Activated B cell treated with CpG ODN at 0.5 μM for 24 hours (primary cell): Measurements from ENCODE around the gene NIPAL3. TPM values are rescaled to one million over a fixed set of nuclear protein-coding genes. Genes with fewer than 3 reads are reported as not detected.

Experiments used
- ATAC-seq: fragments of 200-7000 bp; cut with Tn5 transposase; one replicate; pipeline ENCODE4 v1.10.0; 2021; ENCODE audit warnings: low read depth, mild to moderate bottlenecking, moderate library complexity
- CTCF ChIA-PET: fragments of 350-600 bp; sonication (Branson Sonifier 250); formaldehyde crosslinking; loops from one replicate; lab custom pipeline; 2021; ENCODE audit warnings: antibody characterized with exemption; lab: Charles Lee
- POLR2A ChIA-PET: fragments of 350-600 bp; sonication (Branson Sonifier 250); formaldehyde crosslinking; loops from one replicate; lab custom pipeline; 2021; ENCODE audit warnings: antibody characterized with exemption; lab: Charles Lee
- DNase-seq: peaks from one replicate; pipeline ENCODE4 v3.0.0; 2022
- H3K27ac Mint-ChIP-seq: one replicate; pipeline ENCODE4 v1.8.0; 2020; ENCODE audit warnings: mixed read lengths
- H3K27me3 Mint-ChIP-seq: one replicate; pipeline ENCODE4 v1.8.0; 2021; ENCODE audit warnings: mixed read lengths
- H3K36me3 Mint-ChIP-seq: one replicate; pipeline ENCODE4 v1.8.0; 2021; ENCODE audit warnings: low read depth, mixed read lengths
- H3K4me1 Mint-ChIP-seq: one replicate; pipeline ENCODE4 v1.8.0; 2021; ENCODE audit warnings: mixed read lengths
- H3K4me3 Mint-ChIP-seq: one replicate; pipeline ENCODE4 v1.8.0; 2020; ENCODE audit warnings: mild to moderate bottlenecking, mixed read lengths
- H3K9me3 Mint-ChIP-seq: one replicate; pipeline ENCODE4 v1.8.0; 2020; ENCODE audit warnings: mixed read lengths
- intact Hi-C: fragments of 100-400 bp; cut with micrococcal nuclease; formaldehyde crosslinking; loops from one replicate; pipeline ENCODE4 v1.15.1; 2024
- total RNA-seq: library from RNA; stranded (reverse); gene quantifications from 2 replicates; pipeline ENCODE4 v1.2.3, GENCODE V29; 2022
- TF ChIP-seq, protein P1 (sequence below): fragments of 200-600 bp; IDR thresholded peaks from one replicate; pipeline ENCODE4 v1.8.0; 2022; ENCODE audit warnings: antibody characterized with exemption, mild to moderate bottlenecking

Gene NIPAL3
- total RNA-seq, 1 donor from 2014 or later: 23.2 TPM

GRCh38 chr1:24500448-24501048 is 84.9 kb downstream of the NIPAL3 start:
- DNase-seq: no peak
- intact Hi-C loops: loop anchor here (5.0 to 10.0 kb wide), 2 partner anchors 244 to 427 kb away; partner anchors contain the start of gene CLIC4
- no peak overlapping the region for H3K4me3 Mint-ChIP-seq
- ChIA-PET POLR2A (interaction anchor here (0.7 to 4.0 kb wide), 11 partner anchors 8 to 1327 kb away, joined by 3 to 42 read pairs (median 6); partner anchors contain the start of genes NIPAL3, STPG1 and SYF2), CTCF (interaction anchor here (1.4 kb wide), 1 partner anchor 87 kb away, joined by 7 read pairs; no protein-coding TSS in a partner anchor)
- H3K27ac Mint-ChIP-seq: peak overlapping the region; percentile 41
- H3K4me1 Mint-ChIP-seq: peaks cover 35% of the 10 kb centered on the region
- TF ChIP-seq, protein P1, sequence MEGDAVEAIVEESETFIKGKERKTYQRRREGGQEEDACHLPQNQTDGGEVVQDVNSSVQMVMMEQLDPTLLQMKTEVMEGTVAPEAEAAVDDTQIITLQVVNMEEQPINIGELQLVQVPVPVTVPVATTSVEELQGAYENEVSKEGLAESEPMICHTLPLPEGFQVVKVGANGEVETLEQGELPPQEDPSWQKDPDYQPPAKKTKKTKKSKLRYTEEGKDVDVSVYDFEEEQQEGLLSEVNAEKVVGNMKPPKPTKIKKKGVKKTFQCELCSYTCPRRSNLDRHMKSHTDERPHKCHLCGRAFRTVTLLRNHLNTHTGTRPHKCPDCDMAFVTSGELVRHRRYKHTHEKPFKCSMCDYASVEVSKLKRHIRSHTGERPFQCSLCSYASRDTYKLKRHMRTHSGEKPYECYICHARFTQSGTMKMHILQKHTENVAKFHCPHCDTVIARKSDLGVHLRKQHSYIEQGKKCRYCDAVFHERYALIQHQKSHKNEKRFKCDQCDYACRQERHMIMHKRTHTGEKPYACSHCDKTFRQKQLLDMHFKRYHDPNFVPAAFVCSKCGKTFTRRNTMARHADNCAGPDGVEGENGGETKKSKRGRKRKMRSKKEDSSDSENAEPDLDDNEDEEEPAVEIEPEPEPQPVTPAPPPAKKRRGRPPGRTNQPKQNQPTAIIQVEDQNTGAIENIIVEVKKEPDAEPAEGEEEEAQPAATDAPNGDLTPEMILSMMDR: no peak
- H3K36me3 Mint-ChIP-seq: peaks cover 6% of the 10 kb centered on the region
- no peaks in the 10 kb centered on the region for H3K27me3 Mint-ChIP-seq
- no peaks in the 10 kb centered on the region for H3K9me3 Mint-ChIP-seq
- no peak for ATAC-seq

DNA sequence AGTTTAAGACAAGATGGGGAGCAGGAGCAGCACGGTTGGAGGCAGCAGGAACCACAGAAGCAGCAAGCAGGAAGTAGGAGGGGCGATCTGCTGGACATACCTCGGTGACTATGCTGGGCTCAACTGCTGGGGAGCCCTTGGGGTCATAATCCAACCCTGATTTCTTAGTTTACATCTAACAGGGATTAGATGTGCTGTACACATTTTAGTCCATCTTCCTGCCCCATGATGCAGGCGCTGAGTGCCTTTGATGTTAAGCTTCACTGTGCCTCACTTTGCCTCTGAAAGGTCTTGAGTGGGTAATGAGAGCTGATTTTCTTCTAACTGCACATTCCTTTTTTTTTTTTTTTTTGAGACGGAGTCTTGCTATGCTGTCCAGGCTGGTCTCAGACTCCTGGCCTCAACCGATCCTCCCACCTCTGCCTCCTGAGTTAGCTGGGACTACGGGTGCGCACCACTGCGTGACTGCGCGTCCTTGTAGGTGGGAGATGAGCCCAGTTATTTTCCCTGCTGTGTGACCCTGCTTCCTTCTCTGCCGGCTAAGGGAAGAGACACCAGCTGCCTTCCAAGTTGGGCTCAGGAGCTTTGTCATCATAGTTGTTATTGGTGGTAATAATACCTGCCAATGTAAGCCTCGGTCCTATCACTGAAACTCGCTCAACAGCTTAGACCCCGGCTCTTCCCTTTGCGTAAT is 85.9 kb downstream of the NIPAL3 start:
- H3K36me3 Mint-ChIP-seq: peaks cover 6% of the 10 kb centered on the region
- peaks cover 44% of the 10 kb centered on the region for H3K4me1 Mint-ChIP-seq
- H3K9me3 Mint-ChIP-seq: no peaks in the 10 kb centered on the region
- H3K4me3 Mint-ChIP-seq: peak overlapping the region; percentile 91
- intact Hi-C loops: loop anchor here (1.0 to 10.0 kb wide), 8 partner anchors 13 to 426 kb away; partner anchors contain the start of genes CLIC4, NIPAL3 and SRRM1
- ATAC-seq (peak; percentile 12), DNase-seq (no peak)
- ChIA-PET CTCF (interaction anchor here (0.6 to 1.4 kb wide), 6 partner anchors 27 to 145 kb away, joined by 3 to 9 read pairs (median 4); partner anchors contain the start of gene NIPAL3), POLR2A (interaction anchor here (0.6 to 4.0 kb wide), 26 partner anchors 9 to 956 kb away, joined by 3 to 42 read pairs (median 6); partner anchors contain the start of genes IFNLR1, NIPAL3, SRRM1 and STPG1)
- no peaks in the 10 kb centered on the region for H3K27me3 Mint-ChIP-seq
- peak overlapping the region; percentile 97 for H3K27ac Mint-ChIP-seq
- TF ChIP-seq, protein P1: no peak

DNA sequence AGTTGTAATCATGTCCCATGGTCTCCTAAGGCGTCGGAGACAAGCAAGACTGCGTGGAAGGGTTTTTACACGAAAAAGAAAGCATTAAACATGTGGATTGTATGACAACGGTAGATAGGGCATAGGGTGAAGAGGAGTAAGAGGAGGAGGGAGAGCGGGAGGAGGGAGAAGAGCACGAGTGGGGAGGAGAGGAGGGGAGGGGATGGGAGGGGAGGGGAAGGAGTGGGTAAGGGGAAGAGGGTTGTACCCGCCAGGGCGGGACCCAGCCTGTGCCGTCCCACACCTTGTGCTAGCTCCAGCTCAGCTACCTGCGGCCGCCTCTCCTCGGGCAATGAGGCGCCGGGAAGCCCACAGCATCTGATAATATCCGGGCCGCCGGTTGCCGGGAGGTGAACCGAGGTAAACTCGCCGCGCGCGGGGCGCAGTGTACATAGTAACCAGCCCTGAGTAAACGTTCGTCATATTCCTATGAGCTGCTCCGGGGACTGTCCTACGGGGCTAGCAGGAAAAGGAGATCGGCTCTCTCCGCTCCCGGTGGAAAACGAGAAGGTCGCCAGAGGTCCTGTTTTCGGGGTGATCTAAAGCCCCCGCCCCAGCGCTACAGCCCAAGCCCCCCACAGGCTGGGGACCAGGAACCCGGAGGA is 86.6 kb downstream of the NIPAL3 start:
- POLR2A ChIA-PET: interaction anchor here (0.5 to 4.0 kb wide), 21 partner anchors 11 to 1465 kb away, joined by 3 to 42 read pairs (median 7); partner anchors contain the start of genes CLIC4, IFNLR1, NIPAL3 and SRRM1
- intact Hi-C loops: loop anchor here (1.0 to 10.0 kb wide), 8 partner anchors 14 to 425 kb away; partner anchors contain the start of genes CLIC4, NIPAL3 and SRRM1
- TF ChIP-seq, protein P1: no peak

GRCh38 chr1:24502709-24503058 is 87.1 kb downstream of the NIPAL3 start, which contains the start of gene RCAN3:
RCAN3 (plus strand) TSS chr1:24502836; CDS start chr1:24514373, 11,537 bp downstream.
- TF ChIP-seq, protein P1: no peak
- Mint-ChIP-seq H3K4me3 (peak within 1 kb of the TSS; percentile 91), H3K27me3 (no peaks in the 10 kb centered on the region), H3K9me3 (no peaks in the 10 kb centered on the region), H3K4me1 (peaks cover 52% of the 10 kb centered on the region), H3K36me3 (peaks cover 9% of the 10 kb centered on the region), H3K27ac (peak within 1 kb of the TSS; percentile 97)
- CTCF ChIA-PET: interaction anchor here (0.6 to 1.4 kb wide), 4 partner anchors 21 to 87 kb away, joined by 3 to 9 read pairs (median 5); partner anchors contain the start of gene NIPAL3
- DNase-seq (peak; percentile 89), ATAC-seq (peak; percentile 86)
- POLR2A ChIA-PET: interaction anchor here (0.5 to 4.0 kb wide), 15 partner anchors 12 to 1465 kb away, joined by 3 to 42 read pairs (median 7); partner anchors contain the start of genes CLIC4, IFNLR1, NIPAL3 and SRRM1
- intact Hi-C loops: loop anchor here (1.0 to 10.0 kb wide), 8 partner anchors 14 to 425 kb away; partner anchors contain the start of genes CLIC4, NIPAL3 and SRRM1

More for the DNA sequence above, 86.6 kb downstream of the NIPAL3 start:
- peaks cover 50% of the 10 kb centered on the region for H3K4me1 Mint-ChIP-seq
- DNase-seq (peak; percentile 65), ATAC-seq (peak; percentile 45)
- H3K9me3 Mint-ChIP-seq: no peaks in the 10 kb centered on the region
- peaks cover 6% of the 10 kb centered on the region for H3K36me3 Mint-ChIP-seq
- H3K4me3 Mint-ChIP-seq: peak overlapping the region; percentile 91
- H3K27me3 Mint-ChIP-seq: no peaks in the 10 kb centered on the region
- H3K27ac Mint-ChIP-seq: peak overlapping the region; percentile 97
- CTCF ChIA-PET: interaction anchor here (0.6 to 1.4 kb wide), 7 partner anchors 25 to 145 kb away, joined by 3 to 9 read pairs (median 5); partner anchors contain the start of gene NIPAL3
